HepG2 (cell line): ENCODE results near the gene OR2V2. TPM values are rescaled to one million over a fixed set of nuclear protein-coding genes. Genes with fewer than 3 reads are reported as not detected.

Experiments
- ATF7 ChIP-seq, 2 experiments: fragments of 450-650 bp in 1 of 2; sonication (generic) in 1 of 2; formaldehyde crosslinking in 1 of 2; IDR thresholded peaks; 2 replicates each; pipeline versions ENCODE4 v1.4.0 to v1.6.1; 2016 to 2020; ENCODE audit warnings: antibody characterized with exemption in 1 of 2, mild to moderate bottlenecking in 1 of 2, missing genetic modification reagents in 1 of 2
- CBFB ChIP-seq: sonication (generic); formaldehyde crosslinking; IDR thresholded peaks from 2 replicates; pipeline ENCODE4 v1.4.0; 2020; ENCODE audit warnings: missing genetic modification reagents
- CCDC6 ChIP-seq: sonication (generic); formaldehyde crosslinking; IDR thresholded peaks from 2 replicates; pipeline ENCODE4 v1.8.1; 2022; ENCODE audit warnings: mild to moderate bottlenecking, missing genetic modification reagents, moderate library complexity
- GATAD2A ChIP-seq: IDR thresholded peaks from 2 replicates; pipeline ENCODE4 v1.6.1; 2016
- NFIB ChIP-seq: sonication (generic); formaldehyde crosslinking; IDR thresholded peaks from 2 replicates; pipeline ENCODE4 v1.9.0; 2021; ENCODE audit warnings: missing genetic modification reagents, mild to moderate bottlenecking, borderline replicate concordance
- PRPF4 ChIP-seq: fragments of 200-400 bp; formaldehyde crosslinking; IDR thresholded peaks from 2 replicates; pipeline ENCODE4 v1.6.1; 2016; ENCODE audit warnings: low read length, low read depth; ENCODE audit not compliant: poor library complexity, severe bottlenecking
- REPIN1 ChIP-seq: sonication (generic); formaldehyde crosslinking; IDR thresholded peaks from 2 replicates; pipeline ENCODE4 v1.8.0; 2022; ENCODE audit warnings: missing genetic modification reagents, low read depth, mild to moderate bottlenecking, borderline replicate concordance
- SMARCC2 ChIP-seq: fragments of 450-650 bp; IDR thresholded peaks from 2 replicates; pipeline ENCODE4 v1.6.1; 2017; ENCODE audit warnings: antibody characterized with exemption, mild to moderate bottlenecking
- ZNF33B ChIP-seq: sonication (generic); formaldehyde crosslinking; IDR thresholded peaks from 2 replicates; pipeline ENCODE4 v1.5.1; 2020; ENCODE audit warnings: mild to moderate bottlenecking, missing genetic modification reagents
- ZNF672 ChIP-seq: sonication (generic); formaldehyde crosslinking; IDR thresholded peaks from 2 replicates; pipeline ENCODE4 v1.8.1; 2022; ENCODE audit warnings: missing genetic modification reagents
- ZSCAN12 ChIP-seq: sonication (generic); formaldehyde crosslinking; IDR thresholded peaks from 2 replicates; pipeline ENCODE4 v1.9.0; 2021; ENCODE audit warnings: mild to moderate bottlenecking, missing genetic modification reagents
- ZSCAN22 ChIP-seq: sonication (generic); formaldehyde crosslinking; IDR thresholded peaks from 2 replicates; pipeline ENCODE4 v1.4.0; 2020; ENCODE audit warnings: mild to moderate bottlenecking, missing genetic modification reagents
- ZSCAN29 ChIP-seq: sonication (generic); formaldehyde crosslinking; conservative IDR thresholded peaks from 2 replicates; pipeline ENCODE4 v1.4.0; 2020; ENCODE audit warnings: mild to moderate bottlenecking, missing genetic modification reagents
- polyA plus RNA-seq, 8 experiments: library from polyadenylated mRNA; depleted of rRNA in 3 of 8; stranded (reverse) in 7 of 8; unstranded in 1 of 8; fragments of >200 nt; fragmentation: Illumina TruSeq in 4 of 8; extraction: Trizol in 4 of 8; gene quantifications; 2 replicates each; pipeline versions ENCODE4 v1.2.1 to v1.2.3, GENCODE V29; 2011 to 2016; ENCODE audit warnings: low read depth in 4 of 8, missing spikeins in 1 of 8, mixed read lengths in 1 of 8; ENCODE audit not compliant: insufficient read depth in 1 of 8
- total RNA-seq, 5 experiments: library from RNA; depleted of rRNA; stranded (reverse); fragments of >200 nt; fragmentation: Illumina TruSeq; extraction: Trizol; gene quantifications; 2 replicates each; pipeline ENCODE4 v1.2.3, GENCODE V29; 2016; ENCODE audit warnings: low read depth in 1 of 5
- TF ChIP-seq, protein P1 (sequence below): sonication (generic); formaldehyde crosslinking; IDR thresholded peaks from 2 replicates; pipeline ENCODE4 v1.5.1; 2020; ENCODE audit warnings: mild to moderate bottlenecking, missing genetic modification reagents, borderline replicate concordance
- TF ChIP-seq, protein P2 (sequence below): sonication (generic); formaldehyde crosslinking; IDR thresholded peaks from 2 replicates; pipeline ENCODE4 v1.5.1; 2020; ENCODE audit warnings: missing genetic modification reagents, mild to moderate bottlenecking, borderline replicate concordance
- TF ChIP-seq, protein P3 (sequence below): IDR thresholded peaks from 2 replicates; pipeline ENCODE4 v1.6.1; 2016; ENCODE audit warnings: mild to moderate bottlenecking

OR2V2 gene
- total and polyA plus RNA-seq, 2 of the 13 experiments (the other 11 are each of a cell fraction or from before 2014, with no cell fraction given): not detected

DNA sequence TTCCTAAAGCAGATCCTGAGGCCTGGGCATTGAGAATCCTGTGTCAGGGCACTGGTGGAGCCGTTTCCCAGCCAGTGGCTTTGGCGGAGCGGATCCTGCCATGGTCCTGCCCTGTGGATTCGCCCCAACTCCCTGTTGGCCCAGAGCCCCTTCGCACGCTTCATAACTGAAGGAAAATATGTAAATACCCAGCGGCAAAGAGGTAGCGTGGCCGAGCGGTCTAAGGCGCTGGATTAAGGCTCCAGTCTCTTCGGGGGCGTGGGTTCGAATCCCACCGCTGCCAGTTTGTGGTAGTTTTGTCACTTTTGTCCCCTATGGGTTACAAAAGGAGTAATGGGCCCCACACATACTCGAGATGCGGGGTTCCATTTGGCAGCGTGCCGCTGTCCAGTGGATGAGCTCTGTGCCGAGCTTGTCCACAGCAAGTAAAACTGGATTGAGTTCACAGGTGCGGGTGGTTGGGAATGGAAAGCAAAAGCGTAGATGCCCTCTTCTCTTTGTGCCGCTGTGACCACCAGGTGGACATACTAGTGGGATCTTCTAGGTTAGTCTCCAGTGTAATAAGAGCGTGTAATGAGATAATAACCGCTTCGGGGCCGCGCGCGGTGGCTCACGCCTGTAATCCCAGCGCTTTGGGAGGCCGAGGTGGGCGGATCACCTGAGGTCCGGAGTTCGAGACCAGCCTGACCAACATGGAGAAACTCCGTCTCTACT is 40.3 kb downstream of the OR2V2 start (continued):
- peak; percentile 60; the same call in 1 of the 2 replicates for TF ChIP-seq ZSCAN29 (CRISPR knock-in tag)
- TF ChIP-seq ZSCAN12: no peak
- TF ChIP-seq, protein P1, sequence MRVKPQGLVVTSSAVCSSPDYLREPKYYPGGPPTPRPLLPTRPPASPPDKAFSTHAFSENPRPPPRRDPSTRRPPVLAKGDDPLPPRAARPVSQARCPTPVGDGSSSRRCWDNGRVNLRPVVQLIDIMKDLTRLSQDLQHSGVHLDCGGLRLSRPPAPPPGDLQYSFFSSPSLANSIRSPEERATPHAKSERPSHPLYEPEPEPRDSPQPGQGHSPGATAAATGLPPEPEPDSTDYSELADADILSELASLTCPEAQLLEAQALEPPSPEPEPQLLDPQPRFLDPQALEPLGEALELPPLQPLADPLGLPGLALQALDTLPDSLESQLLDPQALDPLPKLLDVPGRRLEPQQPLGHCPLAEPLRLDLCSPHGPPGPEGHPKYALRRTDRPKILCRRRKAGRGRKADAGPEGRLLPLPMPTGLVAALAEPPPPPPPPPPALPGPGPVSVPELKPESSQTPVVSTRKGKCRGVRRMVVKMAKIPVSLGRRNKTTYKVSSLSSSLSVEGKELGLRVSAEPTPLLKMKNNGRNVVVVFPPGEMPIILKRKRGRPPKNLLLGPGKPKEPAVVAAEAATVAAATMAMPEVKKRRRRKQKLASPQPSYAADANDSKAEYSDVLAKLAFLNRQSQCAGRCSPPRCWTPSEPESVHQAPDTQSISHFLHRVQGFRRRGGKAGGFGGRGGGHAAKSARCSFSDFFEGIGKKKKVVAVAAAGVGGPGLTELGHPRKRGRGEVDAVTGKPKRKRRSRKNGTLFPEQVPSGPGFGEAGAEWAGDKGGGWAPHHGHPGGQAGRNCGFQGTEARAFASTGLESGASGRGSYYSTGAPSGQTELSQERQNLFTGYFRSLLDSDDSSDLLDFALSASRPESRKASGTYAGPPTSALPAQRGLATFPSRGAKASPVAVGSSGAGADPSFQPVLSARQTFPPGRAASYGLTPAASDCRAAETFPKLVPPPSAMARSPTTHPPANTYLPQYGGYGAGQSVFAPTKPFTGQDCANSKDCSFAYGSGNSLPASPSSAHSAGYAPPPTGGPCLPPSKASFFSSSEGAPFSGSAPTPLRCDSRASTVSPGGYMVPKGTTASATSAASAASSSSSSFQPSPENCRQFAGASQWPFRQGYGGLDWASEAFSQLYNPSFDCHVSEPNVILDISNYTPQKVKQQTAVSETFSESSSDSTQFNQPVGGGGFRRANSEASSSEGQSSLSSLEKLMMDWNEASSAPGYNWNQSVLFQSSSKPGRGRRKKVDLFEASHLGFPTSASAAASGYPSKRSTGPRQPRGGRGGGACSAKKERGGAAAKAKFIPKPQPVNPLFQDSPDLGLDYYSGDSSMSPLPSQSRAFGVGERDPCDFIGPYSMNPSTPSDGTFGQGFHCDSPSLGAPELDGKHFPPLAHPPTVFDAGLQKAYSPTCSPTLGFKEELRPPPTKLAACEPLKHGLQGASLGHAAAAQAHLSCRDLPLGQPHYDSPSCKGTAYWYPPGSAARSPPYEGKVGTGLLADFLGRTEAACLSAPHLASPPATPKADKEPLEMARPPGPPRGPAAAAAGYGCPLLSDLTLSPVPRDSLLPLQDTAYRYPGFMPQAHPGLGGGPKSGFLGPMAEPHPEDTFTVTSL: 0 out of 2 replicates have a peak, but pooled peaks have one; percentile 31
- TF ChIP-seq PRPF4: peak; percentile 81
- TF ChIP-seq, protein P2, sequence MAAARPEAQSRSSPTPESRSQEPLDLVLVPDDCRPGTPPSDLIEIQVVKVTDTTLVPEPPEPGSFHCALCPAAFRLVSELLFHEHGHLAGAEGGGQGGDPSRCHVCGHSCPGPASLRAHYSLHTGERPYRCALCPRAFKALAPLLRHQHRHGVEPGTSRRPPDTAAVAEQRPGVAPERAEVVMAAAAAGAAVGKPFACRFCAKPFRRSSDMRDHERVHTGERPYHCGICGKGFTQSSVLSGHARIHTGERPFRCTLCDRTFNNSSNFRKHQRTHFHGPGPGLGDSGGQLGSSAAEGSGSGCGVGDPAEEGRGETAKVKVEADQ (CRISPR knock-in tag): peak; percentile 79; the same call in 1 of the 2 replicates
- peak; percentile 72 for TF ChIP-seq REPIN1
- peak; percentile 18; the same call in 1 of the 2 replicates for TF ChIP-seq CBFB (CRISPR knock-in tag)
- TF ChIP-seq SMARCC2: no peak
- no peak for TF ChIP-seq ATF7 (IDR thresholded peaks at IDR 0.05)
- no peak; the same call in 1 of the 2 replicates for TF ChIP-seq ATF7 (CRISPR knock-in tag; IDR thresholded peaks at IDR 0.05)
- no peak for TF ChIP-seq ZSCAN22
- 0 out of 2 replicates have a peak, but pooled peaks have one; percentile 41 for TF ChIP-seq ZNF33B (CRISPR knock-in tag)
- TF ChIP-seq, protein P3, sequence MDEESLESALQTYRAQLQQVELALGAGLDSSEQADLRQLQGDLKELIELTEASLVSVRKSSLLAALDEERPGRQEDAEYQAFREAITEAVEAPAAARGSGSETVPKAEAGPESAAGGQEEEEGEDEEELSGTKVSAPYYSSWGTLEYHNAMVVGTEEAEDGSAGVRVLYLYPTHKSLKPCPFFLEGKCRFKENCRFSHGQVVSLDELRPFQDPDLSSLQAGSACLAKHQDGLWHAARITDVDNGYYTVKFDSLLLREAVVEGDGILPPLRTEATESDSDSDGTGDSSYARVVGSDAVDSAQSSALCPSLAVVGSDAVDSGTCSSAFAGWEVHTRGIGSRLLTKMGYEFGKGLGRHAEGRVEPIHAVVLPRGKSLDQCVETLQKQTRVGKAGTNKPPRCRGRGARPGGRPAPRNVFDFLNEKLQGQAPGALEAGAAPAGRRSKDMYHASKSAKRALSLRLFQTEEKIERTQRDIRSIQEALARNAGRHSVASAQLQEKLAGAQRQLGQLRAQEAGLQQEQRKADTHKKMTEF: peak; percentile 91
- TF ChIP-seq GATAD2A (CRISPR knock-in tag): peak; percentile 62
- TF ChIP-seq CCDC6 (CRISPR knock-in tag): peak; percentile 65
- no peak for TF ChIP-seq NFIB (CRISPR knock-in tag)
- no peak for TF ChIP-seq ZNF672 (CRISPR knock-in tag)
